NCI-H526 treated with DMSO at 0.1 percent for 48 hours (cell line): ENCODE data around the gene MARCHF10.

Experiments used
- DNase-seq: peaks from one replicate; lab custom pipeline; 2025; lab: John Stamatoyannopoulos, UW

Gene MARCHF10

DNA sequence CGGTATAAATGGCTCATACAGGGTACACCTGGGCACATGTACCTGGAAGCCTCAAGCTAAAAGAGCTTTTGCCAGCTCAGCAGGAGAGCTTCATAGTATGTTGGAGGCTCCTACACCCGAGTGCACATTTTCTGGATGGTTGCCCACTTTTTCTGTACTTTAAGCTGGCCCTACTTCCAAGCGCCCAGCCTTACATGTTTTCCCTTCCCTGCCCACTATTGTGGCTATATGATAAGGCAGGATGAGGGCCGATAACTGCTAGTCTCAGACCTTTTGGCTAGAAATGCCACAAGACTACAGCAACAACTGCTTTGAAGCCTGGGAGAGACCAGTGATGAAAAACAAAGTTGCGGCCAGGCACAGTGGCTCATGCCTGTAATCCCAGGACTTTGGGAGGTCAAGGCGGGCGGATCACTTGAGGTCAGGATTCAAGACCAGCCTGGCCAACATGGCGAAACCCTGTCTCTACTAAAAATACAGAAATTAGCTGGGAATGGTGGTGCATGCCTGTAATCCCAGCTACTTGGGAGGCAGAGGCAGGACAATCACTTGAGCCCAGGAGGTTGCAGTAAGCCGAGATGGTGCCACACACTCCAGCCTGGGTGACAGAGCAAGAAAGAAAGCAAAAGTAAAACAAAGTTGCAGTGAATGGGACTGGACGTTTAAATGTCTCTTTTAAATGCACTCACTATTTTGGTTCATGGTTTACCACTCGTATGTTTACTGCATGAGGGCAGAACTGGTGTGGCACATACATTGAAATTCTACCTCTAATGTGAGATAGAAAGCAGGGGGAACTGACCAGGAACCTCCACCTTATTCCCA, 14.2 kb upstream of the MARCHF10 start:
- DNase-seq, result no peak

DNA sequence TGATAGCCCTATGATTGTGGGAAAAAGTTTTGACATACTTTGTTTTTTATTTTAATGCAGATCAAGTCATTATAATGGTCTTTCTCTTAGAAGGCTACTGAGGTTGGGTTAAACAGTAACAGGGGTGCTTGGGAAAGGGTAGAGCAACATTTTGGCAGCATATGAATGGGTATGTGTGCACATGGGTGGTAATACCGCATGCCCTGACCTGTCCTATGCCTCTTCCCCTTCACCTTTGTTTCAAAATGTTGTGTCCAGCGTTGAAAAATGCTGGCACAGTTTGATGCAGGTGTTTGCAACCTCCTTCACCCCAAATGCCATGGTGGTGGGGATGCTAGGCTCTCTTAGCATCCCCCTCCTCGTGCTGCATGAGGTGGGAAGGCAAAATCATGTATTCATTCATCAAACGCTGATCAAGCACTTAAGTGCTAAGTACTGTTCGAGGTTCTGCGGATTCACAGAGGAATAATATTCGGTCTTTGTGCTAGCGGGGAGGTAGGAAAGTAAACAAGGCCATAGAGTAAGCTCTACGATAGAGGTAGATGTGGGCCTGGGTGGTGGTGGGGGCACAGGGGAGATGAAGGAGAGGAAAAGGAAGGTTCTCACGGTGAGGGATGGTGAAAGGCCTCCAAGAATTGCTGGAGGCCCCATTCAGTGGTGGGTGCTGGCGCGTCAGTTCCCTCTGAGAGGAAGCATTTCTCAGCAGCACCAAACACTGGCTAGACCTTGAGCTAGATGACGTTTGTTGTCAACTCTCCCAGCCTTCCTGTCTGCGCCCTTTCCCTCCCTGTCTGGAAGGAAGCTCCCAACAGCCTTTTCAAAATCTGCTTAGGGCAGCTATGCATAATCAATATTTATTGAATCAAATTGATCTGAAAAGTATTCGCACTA, 13.3 kb upstream of the MARCHF10 start:
- DNase-seq, result no peak

DNA sequence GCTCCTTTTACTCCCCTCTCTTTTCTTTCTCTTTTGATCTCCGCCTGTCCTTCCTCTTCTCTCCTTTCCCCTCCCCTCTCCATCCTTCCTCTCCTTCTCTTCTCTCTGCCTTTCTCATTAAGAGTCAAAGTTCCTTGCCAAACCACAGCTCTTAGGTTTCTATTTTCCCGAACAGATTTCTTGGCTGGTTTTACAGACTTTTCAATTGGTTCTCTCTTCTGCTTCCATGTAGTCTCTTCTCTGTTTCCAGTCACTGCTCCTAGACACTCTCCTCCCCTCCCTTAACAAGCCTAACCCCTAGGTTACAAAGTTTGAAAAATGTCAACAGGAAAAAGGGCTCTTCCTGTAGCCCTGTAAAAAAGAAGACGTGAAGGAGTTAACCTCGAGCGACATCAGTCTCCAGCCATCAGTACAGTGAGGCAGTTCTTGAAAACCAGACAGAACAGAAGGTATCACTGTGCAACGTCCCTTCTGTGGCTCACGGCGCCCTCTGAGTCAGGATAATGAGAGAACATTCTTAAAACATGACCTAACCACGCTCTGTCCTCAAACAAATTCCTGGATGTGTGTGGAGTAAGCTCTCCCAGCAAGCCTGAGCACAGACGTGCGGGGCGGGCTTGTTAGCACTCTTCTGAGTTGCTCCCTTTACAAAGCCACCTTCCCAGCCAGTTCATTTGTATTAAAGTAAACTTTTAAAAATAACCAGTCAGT, 11.6 kb upstream of the MARCHF10 start:
- peak; percentile 21 for DNase-seq

DNA sequence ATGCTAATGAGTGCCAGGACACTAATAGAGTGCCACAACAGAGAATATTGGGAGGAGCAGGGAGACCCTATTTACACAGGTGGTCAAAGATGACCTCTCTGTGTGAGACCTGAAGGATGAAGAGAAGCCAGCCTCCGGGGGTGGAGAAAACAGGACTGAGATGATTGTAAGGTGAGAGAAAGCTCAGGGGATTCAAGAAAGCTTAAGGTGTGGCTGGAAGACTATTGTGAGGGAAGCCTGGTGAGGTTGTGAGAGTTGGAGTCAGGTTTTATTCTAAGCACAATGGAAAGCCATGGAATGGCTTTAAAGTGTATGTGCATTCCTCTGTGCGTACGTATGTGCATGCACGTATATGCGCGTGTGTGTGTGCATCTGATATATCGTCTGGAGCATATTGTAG, 10.4 kb upstream of the MARCHF10 start:
- DNase-seq, result no peak

DNA sequence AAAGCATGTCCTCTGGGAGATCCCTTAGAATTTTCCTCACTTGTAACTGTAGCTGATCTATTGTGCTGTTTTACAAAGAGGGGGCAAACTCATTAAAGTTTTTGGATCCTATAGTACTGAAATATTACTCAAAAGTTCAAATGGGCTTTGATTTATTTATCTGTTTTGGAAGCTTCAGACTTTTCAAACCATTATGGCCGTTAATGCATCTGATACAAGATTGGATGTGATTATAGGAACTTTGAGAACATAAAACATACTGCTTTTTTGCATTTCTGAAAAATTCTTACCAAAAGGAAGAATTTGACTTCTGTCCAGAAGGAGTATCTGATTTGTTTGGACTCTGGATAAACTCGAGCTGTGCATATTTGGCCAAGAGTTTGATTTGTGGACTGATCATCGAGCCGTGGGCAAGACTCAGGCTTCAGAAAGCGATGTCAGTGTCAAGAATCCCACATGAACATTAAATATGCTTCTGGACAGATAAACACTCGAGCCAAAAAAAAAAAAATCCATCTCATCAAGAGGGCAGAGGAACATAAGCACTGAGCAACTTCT, 8.2 kb upstream of the MARCHF10 start:
- DNase-seq, result no peak

DNA sequence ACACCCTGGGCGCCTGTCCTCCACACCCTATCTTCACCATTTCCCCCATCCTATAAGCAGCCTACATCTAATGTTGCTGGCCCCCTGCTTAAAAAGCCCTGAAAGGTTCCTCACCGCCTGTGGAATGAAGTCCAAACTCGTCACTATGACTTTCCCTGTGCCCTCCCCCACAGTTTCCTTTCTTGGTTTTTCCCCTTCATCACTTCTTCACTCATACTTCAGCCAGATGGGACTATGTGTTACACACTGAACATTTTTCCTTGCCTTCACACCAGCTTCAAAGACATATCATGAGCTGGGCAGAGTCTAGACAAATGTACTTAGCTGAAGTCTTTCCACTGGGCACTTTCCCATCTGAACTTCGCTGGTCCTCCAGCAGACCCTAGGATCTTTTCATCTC, 1.5 kb upstream of the MARCHF10 start:
- DNase-seq, result no peak

DNA sequence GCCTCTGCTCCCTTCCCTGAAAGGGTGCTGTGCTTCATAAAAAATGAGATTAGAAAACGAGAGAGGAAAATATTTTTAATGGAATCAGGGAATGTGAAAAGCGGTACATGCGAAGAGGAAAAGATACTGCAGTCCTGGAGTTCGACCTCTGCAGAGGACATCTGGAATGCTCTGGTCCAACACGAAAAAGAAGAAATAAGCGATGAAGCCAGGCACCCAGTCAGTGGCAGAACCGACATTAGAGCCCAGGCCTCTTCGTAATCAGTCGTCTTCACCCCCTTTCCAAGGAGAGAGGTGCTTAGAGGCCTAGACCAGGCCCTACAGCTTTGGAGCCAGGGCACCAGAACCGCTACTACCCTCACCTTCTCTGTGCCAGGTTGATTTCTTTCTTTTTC, 459 bp upstream of the MARCHF10 start:
- DNase-seq, result no peak

DNA sequence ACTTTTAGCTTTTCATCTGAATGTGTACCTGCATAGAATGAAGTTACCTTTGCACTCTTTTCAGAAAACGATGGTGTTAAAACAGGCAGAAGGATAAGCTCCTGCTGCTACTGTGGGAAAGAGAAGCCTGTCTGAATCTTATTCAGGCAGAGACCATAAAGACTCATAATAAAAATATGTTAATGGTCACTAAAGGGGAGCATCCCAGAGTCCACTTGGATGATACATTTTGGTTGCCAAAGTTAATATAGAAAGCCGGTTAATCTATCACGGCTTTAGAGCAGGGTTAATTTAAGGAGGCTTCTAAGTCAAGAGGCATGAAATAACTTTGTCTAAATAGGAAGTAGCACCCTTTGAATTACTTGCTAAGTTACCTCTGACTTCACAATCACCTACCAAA, 2.9 kb downstream of the MARCHF10 start:
- DNase-seq, result no peak

DNA sequence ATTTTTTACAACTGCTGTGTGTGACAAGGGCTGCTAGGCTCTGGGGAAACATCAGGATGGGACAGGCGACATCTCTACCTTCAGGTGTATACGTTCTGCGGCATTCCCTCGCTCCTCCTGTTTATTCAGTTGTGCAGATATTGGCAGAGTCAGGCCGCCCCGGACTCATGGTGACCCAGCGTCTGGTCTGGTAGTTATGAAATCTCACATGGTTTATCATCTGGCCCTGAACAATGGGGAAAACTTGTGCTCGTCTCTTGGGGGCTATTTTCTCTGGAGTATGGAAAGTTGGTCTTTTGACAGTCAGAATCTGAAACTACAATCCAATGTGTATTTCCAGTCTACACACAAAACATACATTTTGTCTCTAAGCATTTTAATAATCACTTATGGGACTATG, 3.3 kb downstream of the MARCHF10 start:
- DNase-seq, result no peak

DNA sequence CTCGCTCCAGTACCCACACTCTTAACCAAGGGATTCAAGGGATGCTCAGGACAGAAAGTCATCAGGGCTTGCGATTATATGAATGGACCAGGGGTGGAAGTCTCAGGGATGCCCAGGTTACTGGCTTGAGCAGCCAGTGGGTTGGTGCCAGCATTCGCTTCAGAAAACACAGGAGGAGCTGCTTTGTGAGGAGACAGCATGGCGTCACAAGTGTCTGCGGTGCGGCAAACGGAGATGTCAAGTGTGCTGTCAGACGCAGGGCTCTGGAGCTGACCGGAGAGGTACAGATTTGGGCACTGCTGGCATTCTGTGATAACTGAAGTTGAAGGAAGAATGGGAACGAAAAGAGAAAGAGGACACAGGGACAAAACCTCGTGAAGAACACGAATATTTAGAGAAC, 4.1 kb downstream of the MARCHF10 start:
- no peak for DNase-seq

DNA sequence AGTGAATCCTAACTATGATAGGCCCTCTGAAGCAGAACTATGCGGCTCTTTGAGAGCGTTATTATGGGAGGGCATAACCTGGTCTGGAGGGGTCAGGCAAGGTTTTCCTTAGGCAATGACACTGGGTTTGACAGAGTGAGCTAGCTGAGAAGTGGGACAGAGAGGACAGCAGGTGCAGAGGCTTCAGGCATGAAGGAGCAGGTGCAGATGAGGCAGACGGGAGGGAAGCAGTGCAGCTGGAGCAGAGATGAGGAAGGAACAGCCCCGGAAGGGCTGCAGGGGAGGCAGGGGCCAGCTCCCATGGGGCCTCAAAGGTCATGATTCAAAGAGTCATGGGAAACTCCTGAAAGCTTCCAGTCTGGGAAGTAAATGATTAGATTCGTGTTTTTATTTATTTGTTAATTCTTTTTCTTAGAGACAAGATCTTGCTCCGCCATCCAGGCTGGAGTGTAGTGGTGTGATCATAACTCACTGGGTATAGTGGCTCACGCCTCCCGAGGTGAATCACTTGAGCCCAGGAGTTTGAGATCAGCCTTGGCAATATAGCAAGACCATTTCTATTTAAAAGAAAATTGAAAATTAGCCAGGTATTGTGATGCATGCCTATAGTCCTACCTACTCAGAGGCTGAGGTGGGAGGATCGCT, 5.4 kb downstream of the MARCHF10 start:
- peak; percentile 19 for DNase-seq

DNA sequence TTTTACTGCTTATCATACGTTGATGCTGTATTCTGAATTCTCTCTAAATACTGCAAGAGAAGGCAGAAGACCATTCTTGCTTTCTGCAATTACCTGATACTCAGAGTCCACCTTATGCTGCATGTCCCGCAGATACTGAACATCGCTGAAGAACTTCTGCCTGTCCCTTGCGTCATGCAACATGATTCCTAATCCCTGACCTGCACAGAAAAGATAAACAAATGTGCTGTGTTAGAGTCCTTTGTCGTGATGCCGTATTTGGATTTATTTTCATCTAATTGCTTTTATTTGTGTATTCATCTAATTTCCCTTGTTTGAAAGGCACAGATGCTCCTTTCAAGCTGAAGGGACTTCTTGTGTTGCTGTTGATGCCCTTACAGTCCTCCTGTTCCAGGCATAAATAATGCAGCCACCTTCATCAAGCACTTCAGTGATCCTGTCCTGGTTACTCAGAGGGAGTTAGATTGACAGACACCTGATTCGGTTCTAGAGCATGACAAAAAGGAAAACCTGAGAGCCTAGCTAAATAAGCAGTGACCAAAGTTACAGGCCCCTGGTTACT, 6.5 kb downstream of the MARCHF10 start:
- peak; percentile 70 for DNase-seq

DNA sequence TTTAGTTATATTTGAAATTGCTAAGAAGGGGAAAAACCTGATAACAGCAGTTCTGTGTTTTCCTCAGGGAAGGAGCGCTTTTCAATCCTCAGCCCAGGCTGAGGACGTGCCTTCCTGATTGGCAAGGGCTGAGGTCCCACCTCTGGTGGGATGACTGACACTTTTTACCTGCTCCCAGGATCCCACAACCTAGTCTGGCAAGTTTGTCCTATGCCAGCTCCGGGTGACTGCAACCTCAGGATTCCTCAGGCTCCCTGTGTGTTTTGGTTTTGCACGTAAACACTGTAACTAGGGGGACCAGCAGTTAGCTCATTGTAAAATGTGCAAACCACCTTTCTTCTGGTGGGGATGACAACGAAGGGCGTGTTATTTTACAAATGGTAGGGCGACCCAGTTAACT, 7.5 kb downstream of the MARCHF10 start:
- DNase-seq, result peak; percentile 17

DNA sequence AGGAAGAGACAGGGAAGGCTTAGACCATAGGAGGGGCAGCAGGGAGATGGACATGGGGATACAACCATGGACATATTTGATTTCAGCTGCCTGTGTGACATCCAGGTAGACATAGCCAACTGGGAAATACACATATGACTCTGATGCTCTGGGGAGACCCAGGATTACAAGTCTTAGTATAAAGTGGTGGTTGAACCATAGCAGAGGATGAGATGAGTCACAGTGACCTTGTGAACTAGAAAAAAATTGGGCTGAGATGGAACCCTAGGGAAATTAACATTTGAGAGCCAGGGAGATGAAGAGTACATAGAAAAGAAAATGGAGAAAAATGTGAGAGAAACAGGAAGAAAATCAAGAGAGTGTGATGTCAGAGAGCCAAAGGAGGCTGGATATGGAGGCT, 10.2 kb downstream of the MARCHF10 start:
- DNase-seq, result no peak

DNA sequence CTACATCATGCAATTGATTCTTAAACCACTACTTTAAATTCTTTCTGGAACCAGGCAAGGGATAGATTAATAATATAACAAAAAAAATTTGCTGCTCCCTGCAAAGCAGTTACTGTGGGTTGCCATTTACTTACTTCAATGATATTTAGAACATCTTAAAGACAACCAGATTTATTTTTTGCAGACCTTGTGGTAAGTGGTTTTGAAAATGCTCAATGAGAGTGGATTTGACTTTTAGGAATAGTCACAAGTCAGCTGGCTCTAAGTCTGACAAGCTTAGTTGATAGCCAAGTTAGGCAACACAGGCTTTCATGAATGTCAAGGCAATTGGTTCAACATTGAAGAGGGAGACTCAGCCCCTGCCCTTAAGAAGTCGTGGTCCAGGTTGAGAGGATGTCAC, 11.8 kb downstream of the MARCHF10 start:
- no peak for DNase-seq

DNA sequence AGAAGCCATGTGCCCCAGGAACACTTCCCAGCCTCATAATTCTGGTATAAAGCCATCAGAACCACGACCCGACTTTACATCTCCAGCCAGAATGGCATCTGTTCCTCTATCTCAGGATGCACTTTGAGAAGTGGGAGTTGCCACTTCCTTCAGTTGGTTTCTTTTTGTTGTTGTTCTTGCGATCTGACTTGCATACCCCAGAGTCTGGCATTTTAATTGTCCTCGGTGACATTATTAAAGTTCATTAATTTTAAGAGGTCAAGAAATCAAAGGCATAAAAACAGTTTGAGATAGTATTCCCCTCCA, 13.5 kb downstream of the MARCHF10 start:
- DNase-seq, result no peak

DNA sequence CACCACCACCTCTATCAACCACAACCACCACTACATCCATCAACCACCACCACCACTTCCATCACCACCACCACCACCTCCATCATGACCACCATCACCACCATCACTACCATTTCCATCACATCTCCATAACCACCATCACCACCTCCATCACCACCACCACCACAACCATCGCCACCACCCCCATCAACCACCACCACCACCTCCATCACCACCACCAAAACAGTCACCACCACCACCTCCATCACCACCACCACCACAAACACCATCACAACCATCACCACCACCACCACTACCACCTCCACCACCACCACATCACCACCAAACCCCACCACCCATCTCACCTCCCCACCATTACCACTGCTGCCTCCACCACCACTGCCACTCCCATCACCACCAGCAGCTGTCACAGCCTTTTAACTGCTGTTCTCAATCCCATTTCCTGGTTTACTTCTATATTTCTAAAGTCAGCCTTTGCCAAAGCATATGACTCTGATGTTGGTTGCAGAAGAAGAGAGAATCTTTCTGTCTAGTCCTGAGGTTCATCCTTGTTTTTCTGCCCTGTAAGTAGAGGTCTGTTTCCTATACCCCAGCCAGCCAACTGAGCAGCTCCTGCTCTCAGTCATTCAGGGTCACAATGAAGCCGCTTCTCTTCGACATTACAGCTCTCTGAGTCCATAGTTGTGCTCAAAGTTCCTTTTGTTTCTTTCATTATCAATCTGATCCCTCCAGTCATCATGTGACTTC, 14.0 kb downstream of the MARCHF10 start:
- DNase-seq, result no peak

DNA sequence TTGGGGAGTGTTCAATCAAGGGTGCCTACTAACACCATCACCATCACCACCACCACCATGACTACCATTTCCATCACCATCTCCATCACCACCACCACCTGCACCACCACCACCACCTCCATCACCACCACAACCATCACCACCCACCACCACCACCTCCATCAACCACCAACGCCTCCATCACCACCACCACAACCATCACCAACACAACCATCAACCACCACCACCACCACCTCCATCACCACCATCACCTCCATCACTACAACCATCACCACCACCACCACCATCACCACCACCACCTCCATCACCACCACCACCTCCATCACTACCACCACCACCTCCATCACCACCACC, 15.7 kb downstream of the MARCHF10 start:
- DNase-seq, result no peak

DNA sequence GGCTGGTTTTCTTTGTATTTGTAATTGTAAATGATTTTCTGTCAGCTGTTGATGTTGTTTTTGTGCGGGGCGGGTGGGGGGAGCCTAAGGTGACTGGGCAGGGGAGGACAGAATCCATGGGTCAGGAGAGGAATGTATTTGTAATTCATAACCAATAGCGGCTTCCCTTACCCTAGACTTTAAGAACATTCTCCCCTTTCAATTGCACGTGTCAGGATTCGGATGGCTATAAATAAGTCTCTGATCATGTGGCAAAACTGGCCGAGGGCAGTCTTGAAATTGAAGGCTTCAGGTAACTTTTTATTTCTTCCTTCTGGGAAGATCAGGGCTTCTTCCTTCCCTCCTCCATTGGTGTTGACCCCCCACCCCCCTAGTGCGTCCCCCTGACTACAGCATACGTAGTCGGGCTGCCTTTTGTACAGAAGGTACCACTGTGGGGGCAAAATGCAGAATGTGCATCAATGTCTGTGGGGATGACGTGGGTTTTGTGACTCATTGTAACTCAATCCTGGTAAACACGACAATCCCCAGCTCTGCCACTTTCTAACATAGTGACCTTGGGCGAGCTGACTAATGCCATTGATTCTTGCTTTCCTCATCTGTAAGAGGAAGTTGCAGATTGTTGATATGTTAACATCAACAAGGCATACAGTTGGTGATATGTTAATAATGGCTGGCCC, 16.2 kb downstream of the MARCHF10 start:
- no peak for DNase-seq

DNA sequence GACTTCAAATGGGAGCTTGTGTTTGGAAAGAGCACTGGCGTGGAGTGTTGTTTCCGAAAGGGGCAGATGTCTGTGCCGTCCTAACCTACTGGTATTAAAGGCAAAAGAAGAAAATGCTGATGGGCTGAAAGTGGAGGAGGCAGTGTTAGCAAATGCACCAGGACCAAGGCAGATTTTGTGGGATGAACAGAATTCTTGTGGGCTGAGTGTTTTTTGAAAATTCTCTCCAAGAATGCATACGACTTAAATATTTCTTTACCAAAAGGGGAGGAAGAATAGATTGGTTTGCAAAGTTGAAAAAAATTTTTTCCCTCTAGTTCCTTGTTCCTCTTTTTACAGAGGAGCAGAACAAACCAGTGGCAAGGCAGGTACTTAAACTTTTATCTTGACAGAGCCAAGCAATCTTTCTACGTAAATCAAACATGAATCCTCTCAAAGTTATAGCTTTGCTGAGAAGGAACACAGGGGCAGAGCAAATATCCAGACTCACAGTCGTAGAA, 16.8 kb downstream of the MARCHF10 start:
- DNase-seq, result no peak
